ENCODE results near the gene TLE1. TPM values are rescaled to one million over a fixed set of nuclear protein-coding genes. Genes with fewer than 3 reads are reported as not detected.

TLE1 gene
- total RNA-seq, 1 experiment from 2014 or later = 79.3 TPM

DNA sequence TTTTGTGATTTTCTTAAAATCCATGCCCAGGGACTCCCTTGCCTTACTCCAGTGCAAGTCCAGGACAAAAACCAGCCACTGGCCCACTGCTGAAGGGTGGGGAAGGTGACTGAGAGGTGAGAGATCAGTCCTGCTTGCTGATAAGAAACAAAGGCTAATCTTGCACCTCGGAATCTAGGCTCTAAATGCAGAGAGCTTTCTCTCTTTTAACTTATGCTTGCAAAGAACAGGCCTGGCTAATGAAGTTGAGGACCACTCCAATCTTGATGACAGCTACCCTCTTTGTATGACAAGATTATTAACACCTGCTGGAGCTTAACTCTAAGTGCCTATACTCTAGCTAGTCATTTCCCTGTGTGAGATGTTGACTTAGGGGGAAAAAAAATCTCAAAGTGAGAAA lies 8.8 kb downstream of the TLE1 start:
- H2BK120ac ChIP-seq (ENCODE audit: low read depth, low read length, poor library complexity, severe bottlenecking) = no peak overlapping the region
- Mint-ChIP-seq H3K4me1 (peaks cover 22 to 43% of the 10 kb centered on the region in 2 experiments), H3K27me3 (ENCODE audit: low read depth) (no peaks in the 10 kb centered on the region), H3K9me3 (no peaks in the 10 kb centered on the region), H3K36me3 (ENCODE audit: insufficient read depth in 1 of 3, low read depth in 3 of 3) (peaks cover 16 to 47% (median 41%) of the 10 kb centered on the region in 3 experiments; a peak in 6 of 7 replicates), H3K4me3 (peak overlapping the region in 1 of 2 experiments; percentile 39; a peak in 1 of 5 replicates), H3K27ac (peak overlapping the region; percentile 16 to 88 (median 58); a peak in 5 of 7 replicates)
- no peak overlapping the region for H3K27ac ChIP-seq (ENCODE audit: insufficient read length, low read depth, low read length)
- H3K9ac ChIP-seq (ENCODE audit: extremely low read depth, insufficient read length, low read length) = no peak overlapping the region
- peaks cover 71% of the 10 kb centered on the region for H3K79me2 ChIP-seq (ENCODE audit: insufficient read depth, low read length)
- no peak overlapping the region for H2AK5ac ChIP-seq (ENCODE audit: insufficient read length, low read length)
- H2BK12ac ChIP-seq (ENCODE audit: insufficient read length, low read depth, low read length) = no peak overlapping the region
- H3K56ac ChIP-seq (ENCODE audit: insufficient read length, low read depth, low read length) = no peak overlapping the region
- H3K23ac ChIP-seq (ENCODE audit: insufficient read length, low read depth, low read length) = no peak overlapping the region
- H3K18ac ChIP-seq (ENCODE audit: insufficient read length, low read depth, low read length) = no peak overlapping the region
- no peak overlapping the region for H2AFZ ChIP-seq (ENCODE audit: low read length)
- no peaks in the 10 kb centered on the region for H4K20me1 ChIP-seq (ENCODE audit: control insufficient read depth, insufficient read depth, insufficient read length)
- no peaks in the 10 kb centered on the region for H3K9me3 ChIP-seq (ENCODE audit: control insufficient read depth, low read depth, low read length)
- H3K4ac ChIP-seq (ENCODE audit: low read depth, low read length) = no peak overlapping the region
- no peak for DNase-seq
- H2BK15ac ChIP-seq (ENCODE audit: low read depth, low read length) = no peak overlapping the region
- H3K27me3 ChIP-seq (ENCODE audit: insufficient read depth, low read length) = no peaks in the 10 kb centered on the region
- no peak overlapping the region for H4K5ac ChIP-seq (ENCODE audit: insufficient read length, low read depth, low read length)
- no CpG with 5 or more reads among the region's 1 CpG for WGBS (ENCODE audit: extremely low coverage, insufficient read length, low lambda C conversion rate)
- H3K14ac ChIP-seq (ENCODE audit: insufficient read depth, low read length) = no peak overlapping the region
- no peaks in the 10 kb centered on the region for H3K4me1 ChIP-seq (ENCODE audit: insufficient read depth, low read length)
- peaks cover 5% of the 10 kb centered on the region for H3K79me1 ChIP-seq (ENCODE audit: insufficient read depth, low read depth, low read length, poor library complexity, severe bottlenecking)
- no peak overlapping the region for H3K4me2 ChIP-seq (ENCODE audit: insufficient read depth, insufficient read length, low read length)
- no peak overlapping the region for H4K8ac ChIP-seq (replicated peaks; ENCODE audit: insufficient read length, low read depth, low read length)
- H2BK20ac ChIP-seq (ENCODE audit: low read depth, low read length, poor library complexity, severe bottlenecking) = no peak overlapping the region
- H2BK5ac ChIP-seq (ENCODE audit: insufficient read length, low read length) = no peak overlapping the region
- no peaks in the 10 kb centered on the region for H3K23me2 ChIP-seq (ENCODE audit: insufficient read length, low read depth, low read length, poor library complexity, severe bottlenecking)
- TF ChIP-seq, protein P1, sequence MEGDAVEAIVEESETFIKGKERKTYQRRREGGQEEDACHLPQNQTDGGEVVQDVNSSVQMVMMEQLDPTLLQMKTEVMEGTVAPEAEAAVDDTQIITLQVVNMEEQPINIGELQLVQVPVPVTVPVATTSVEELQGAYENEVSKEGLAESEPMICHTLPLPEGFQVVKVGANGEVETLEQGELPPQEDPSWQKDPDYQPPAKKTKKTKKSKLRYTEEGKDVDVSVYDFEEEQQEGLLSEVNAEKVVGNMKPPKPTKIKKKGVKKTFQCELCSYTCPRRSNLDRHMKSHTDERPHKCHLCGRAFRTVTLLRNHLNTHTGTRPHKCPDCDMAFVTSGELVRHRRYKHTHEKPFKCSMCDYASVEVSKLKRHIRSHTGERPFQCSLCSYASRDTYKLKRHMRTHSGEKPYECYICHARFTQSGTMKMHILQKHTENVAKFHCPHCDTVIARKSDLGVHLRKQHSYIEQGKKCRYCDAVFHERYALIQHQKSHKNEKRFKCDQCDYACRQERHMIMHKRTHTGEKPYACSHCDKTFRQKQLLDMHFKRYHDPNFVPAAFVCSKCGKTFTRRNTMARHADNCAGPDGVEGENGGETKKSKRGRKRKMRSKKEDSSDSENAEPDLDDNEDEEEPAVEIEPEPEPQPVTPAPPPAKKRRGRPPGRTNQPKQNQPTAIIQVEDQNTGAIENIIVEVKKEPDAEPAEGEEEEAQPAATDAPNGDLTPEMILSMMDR (conservative IDR thresholded peaks at IDR 0.05) = no peak
- H4K91ac ChIP-seq (ENCODE audit: insufficient read length, low read depth, low read length) = no peak overlapping the region
- H3T11ph ChIP-seq (ENCODE audit: low read length) = no peak overlapping the region
